ENCODE measurements around the gene NREP.

GRCh38 chr5:111689357-111689935 is 67.5 kb downstream of the NREP start:
- TF ChIP-seq CTCF (IDR thresholded peaks at IDR 0.05; ENCODE audit: poor library complexity) (no peak), EZH2 (IDR thresholded peaks at IDR 0.05; ENCODE audit: borderline replicate concordance) (no peak), EZH2phosphoT487 (IDR thresholded peaks at IDR 0.05; ENCODE audit: low read depth, severe bottlenecking, unreplicated experiment) (no peak)
